Measurements from ENCODE around the gene KRT1. TPM values are rescaled to one million over a fixed set of nuclear protein-coding genes. Genes with fewer than 3 reads are reported as not detected.

The KRT1 gene
- total RNA-seq, 2 donors from 2014 or later = 3.5 TPM; not detected in 1

DNA sequence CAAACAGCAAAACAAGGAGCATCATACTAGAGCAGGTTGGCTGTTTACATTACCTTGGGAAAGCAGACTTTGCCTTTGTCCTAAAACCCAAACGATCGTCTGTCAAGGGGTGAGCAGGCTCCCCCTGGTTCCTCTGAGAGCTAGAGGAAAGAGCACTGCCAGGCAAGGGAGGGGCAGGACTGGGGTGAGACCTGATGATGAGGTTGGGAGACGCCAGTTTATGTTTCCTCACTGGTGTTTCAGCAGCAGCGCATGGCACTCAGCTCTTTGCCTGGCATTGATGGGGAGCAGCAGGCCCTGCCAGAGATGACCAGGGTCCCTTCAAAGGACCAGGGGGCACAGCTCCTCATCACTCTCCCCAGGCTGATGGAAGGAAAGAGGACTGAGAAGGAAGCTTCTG is 20.3 kb downstream of the KRT1 start:
- Histone ChIP-seq H3K4me1 (ENCODE audit: control insufficient read depth in 1 of 2, low read depth in 2 of 2) (no peaks in the 10 kb centered on the region), H3K27ac (no peak overlapping the region), H3K36me3 (no peaks in the 10 kb centered on the region), H3K4me3 (no peak overlapping the region), H3K9me3 (no peaks in the 10 kb centered on the region), H3K27me3 (replicated peaks; ENCODE audit: insufficient read depth) (no peaks in the 10 kb centered on the region)
- DNase-seq (ENCODE audit: low spot score) (no peak), ATAC-seq (ENCODE audit: insufficient number of reproducible peaks, low FRiP score, low read depth) (no peak)
- TF ChIP-seq, protein P1, sequence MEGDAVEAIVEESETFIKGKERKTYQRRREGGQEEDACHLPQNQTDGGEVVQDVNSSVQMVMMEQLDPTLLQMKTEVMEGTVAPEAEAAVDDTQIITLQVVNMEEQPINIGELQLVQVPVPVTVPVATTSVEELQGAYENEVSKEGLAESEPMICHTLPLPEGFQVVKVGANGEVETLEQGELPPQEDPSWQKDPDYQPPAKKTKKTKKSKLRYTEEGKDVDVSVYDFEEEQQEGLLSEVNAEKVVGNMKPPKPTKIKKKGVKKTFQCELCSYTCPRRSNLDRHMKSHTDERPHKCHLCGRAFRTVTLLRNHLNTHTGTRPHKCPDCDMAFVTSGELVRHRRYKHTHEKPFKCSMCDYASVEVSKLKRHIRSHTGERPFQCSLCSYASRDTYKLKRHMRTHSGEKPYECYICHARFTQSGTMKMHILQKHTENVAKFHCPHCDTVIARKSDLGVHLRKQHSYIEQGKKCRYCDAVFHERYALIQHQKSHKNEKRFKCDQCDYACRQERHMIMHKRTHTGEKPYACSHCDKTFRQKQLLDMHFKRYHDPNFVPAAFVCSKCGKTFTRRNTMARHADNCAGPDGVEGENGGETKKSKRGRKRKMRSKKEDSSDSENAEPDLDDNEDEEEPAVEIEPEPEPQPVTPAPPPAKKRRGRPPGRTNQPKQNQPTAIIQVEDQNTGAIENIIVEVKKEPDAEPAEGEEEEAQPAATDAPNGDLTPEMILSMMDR (IDR thresholded peaks at IDR 0.05) = no peak

DNA sequence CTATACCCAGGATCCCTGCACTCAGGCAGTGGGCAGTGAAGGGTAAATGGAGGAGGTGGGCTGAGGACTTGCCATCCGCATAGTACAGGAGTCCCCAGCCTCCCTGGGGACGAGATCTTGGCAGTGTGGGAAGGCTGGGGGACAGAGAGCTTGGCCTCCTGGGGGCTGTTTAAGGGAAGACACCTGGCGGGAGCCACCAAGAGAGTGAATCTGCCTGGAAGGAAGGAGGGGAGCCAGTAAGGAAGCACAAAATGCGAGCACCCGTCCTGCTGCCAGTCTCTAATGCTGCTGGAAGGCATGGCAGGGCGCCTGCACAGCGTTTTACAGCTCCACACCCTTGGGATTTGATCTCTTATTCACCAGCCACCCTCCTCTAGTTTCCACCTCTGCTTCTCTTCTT is 20.8 kb downstream of the KRT1 start:
- H3K4me3 ChIP-seq = no peak overlapping the region
- ATAC-seq (ENCODE audit: insufficient number of reproducible peaks, low FRiP score, low read depth) (no peak), DNase-seq (ENCODE audit: low spot score) (no peak)
- H3K4me1 ChIP-seq (ENCODE audit: control insufficient read depth in 1 of 2, low read depth in 2 of 2) = no peaks in the 10 kb centered on the region
- H3K27me3 ChIP-seq (replicated peaks; ENCODE audit: insufficient read depth) = no peaks in the 10 kb centered on the region
- no peaks in the 10 kb centered on the region for H3K9me3 ChIP-seq
- H3K27ac ChIP-seq = no peak overlapping the region
- TF ChIP-seq, protein P1 (IDR thresholded peaks at IDR 0.05) = no peak
- no peaks in the 10 kb centered on the region for H3K36me3 ChIP-seq

DNA sequence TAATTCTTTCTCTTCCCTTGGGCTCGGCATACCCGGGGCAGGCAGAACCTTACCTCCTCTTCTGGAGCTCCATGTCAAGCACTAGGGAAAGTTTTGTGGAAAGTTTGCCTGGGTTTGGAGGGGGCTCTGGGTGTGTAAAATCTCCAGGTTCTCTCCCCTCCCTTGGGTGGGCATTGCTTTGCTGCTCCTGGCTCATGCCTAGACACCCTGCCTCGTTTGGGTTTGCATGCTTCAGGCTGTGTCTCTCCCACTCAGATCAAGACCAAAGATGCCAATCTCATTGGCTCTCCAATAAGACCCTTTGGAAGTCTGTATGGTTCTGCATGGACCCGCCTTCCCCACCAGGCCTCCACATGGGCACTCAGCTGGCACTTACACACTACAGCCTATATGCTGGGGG is 22.0 kb downstream of the KRT1 start:
- H3K4me1 ChIP-seq (ENCODE audit: control insufficient read depth in 1 of 2, low read depth in 2 of 2) = no peaks in the 10 kb centered on the region
- DNase-seq (ENCODE audit: low spot score) (no peak), ATAC-seq (ENCODE audit: insufficient number of reproducible peaks, low FRiP score, low read depth) (no peak)
- no peaks in the 10 kb centered on the region for H3K27me3 ChIP-seq (replicated peaks; ENCODE audit: insufficient read depth)
- H3K4me3 ChIP-seq = no peak overlapping the region
- no peaks in the 10 kb centered on the region for H3K9me3 ChIP-seq
- TF ChIP-seq, protein P1 (IDR thresholded peaks at IDR 0.05) = no peak
- no peaks in the 10 kb centered on the region for H3K36me3 ChIP-seq
- no peak overlapping the region for H3K27ac ChIP-seq

DNA sequence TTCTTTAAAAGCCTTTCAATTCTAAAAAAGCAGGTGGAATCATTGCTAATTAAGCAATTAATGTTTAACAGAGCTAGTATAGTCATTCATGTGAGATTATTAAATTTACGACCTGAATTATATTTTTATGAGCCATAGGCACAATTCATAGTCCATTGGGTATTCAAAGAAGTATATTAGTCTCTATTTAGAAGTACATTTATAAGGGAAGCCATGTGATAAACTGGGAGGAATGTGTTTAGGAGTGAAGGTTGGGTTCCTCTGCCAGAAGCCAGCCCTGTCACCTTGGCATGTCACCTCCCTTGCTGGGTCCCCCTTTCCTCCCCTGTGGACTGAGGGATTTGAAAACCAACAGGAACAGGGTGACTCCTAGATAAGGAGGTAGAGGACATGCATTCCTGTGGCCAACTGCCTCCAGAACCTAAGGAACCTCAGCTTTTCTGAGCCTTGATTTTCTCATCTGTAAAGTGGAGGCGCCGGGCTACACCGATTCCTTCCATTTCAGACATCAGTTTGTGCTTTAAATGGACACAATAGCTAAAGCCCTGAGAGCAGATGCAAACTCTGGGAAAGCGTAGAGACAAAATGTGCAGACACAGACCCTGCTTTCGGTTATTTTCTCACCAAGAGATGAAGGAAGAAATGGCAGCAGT is 22.8 kb downstream of the KRT1 start:
- no peaks in the 10 kb centered on the region for H3K4me1 ChIP-seq (ENCODE audit: control insufficient read depth in 1 of 2, low read depth in 2 of 2)
- TF ChIP-seq, protein P1 (IDR thresholded peaks at IDR 0.05) = no peak
- H3K9me3 ChIP-seq = no peaks in the 10 kb centered on the region
- no peak overlapping the region for H3K4me3 ChIP-seq
- ATAC-seq (ENCODE audit: insufficient number of reproducible peaks, low FRiP score, low read depth) (no peak), DNase-seq (ENCODE audit: low spot score) (no peak)
- H3K36me3 ChIP-seq = no peaks in the 10 kb centered on the region
- no peak overlapping the region for H3K27ac ChIP-seq
- H3K27me3 ChIP-seq (replicated peaks; ENCODE audit: insufficient read depth) = no peaks in the 10 kb centered on the region

DNA sequence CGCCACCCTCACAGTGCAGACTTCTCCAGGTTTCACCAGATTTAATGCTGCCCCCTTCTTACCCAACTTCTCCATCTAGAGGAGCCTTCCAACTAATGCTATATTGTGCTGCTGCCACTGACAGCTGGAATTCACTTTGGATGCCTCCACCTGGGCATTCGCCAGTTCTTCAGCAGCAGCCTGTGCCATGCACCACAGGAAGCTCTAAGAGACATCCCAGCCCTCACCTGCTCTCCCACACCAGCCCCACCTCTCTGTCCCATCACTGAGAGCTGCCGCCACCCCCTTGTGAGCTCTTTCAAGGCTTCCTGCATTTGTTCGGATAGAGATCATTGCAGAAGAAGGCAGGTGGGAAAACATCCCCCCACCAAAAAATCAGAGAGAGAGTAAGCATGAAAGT is 23.6 kb downstream of the KRT1 start:
- H3K9me3 ChIP-seq = no peaks in the 10 kb centered on the region
- H3K4me1 ChIP-seq (ENCODE audit: control insufficient read depth in 1 of 2, low read depth in 2 of 2) = no peaks in the 10 kb centered on the region
- H3K4me3 ChIP-seq = no peak overlapping the region
- DNase-seq (ENCODE audit: low spot score) (no peak), ATAC-seq (ENCODE audit: insufficient number of reproducible peaks, low FRiP score, low read depth) (no peak)
- TF ChIP-seq, protein P1 (IDR thresholded peaks at IDR 0.05) = no peak
- H3K36me3 ChIP-seq = no peaks in the 10 kb centered on the region
- no peaks in the 10 kb centered on the region for H3K27me3 ChIP-seq (replicated peaks; ENCODE audit: insufficient read depth)
- H3K27ac ChIP-seq = no peak overlapping the region

Measured in thoracic aorta (tissue), 2 donors.